ENCODE data around the gene RNF133. TPM values are rescaled to one million over a fixed set of nuclear protein-coding genes. Genes with fewer than 3 reads are reported as not detected.

Gene RNF133
- total RNA-seq, 1 experiment from 2014 or later = 0.20 TPM

GRCh38 chr7:122738947-122739346 lies 40.0 kb upstream of the RNF133 start:
- ATAC-seq (no peak), DNase-seq (ENCODE audit: low read depth, low spot score) (no peak)
- Histone ChIP-seq H3K27ac (ENCODE audit: low read depth, low read length) (no peak overlapping the region), H3K36me3 (ENCODE audit: control insufficient read depth in 1 of 2, insufficient read depth in 2 of 2, low read length in 2 of 2) (no peaks in the 10 kb centered on the region), H2AFZ (ENCODE audit: low read depth, low read length, poor library complexity, severe bottlenecking) (no peak overlapping the region), H4K20me1 (ENCODE audit: insufficient read depth) (no peaks in the 10 kb centered on the region), H3K9ac (ENCODE audit: low read length) (no peak overlapping the region), H3K4me2 (ENCODE audit: low read length) (no peak overlapping the region), H3K4me1 (ENCODE audit: control insufficient read depth in 1 of 2, insufficient read depth in 2 of 2, low read length in 2 of 2) (no peaks in the 10 kb centered on the region), H3K9me3 (ENCODE audit: control insufficient read depth in 1 of 2, insufficient read depth in 1 of 2, low read depth in 1 of 2, low read length in 2 of 2) (no peaks in the 10 kb centered on the region), H3K27me3 (ENCODE audit: insufficient read depth, low read length) (no peaks in the 10 kb centered on the region), H3K4me3 (replicated peaks in 1 of 2; ENCODE audit: low read depth in 1 of 2, low read length in 2 of 2) (no peak overlapping the region), H3K79me2 (ENCODE audit: insufficient read depth, low read length) (no peaks in the 10 kb centered on the region), H3K9me2 (ENCODE audit: insufficient read depth) (no peaks in the 10 kb centered on the region)
- TF ChIP-seq ATF3 (IDR thresholded peaks at IDR 0.05) = no peak
- TF ChIP-seq CBX3 (IDR thresholded peaks at IDR 0.05; ENCODE audit: low read depth) = no peak
- TF ChIP-seq SIN3A (IDR thresholded peaks at IDR 0.05; ENCODE audit: low read depth) = no peak
- TF ChIP-seq TCF7L2 (IDR thresholded peaks at IDR 0.05; ENCODE audit: borderline replicate concordance, extremely low read depth, insufficient read depth, insufficient read length) = no peak
- TF ChIP-seq ZBTB33 (IDR thresholded peaks at IDR 0.05; ENCODE audit: extremely low read depth, insufficient replicate concordance, low read length) = no peak
- no peak for TF ChIP-seq YY1 (IDR thresholded peaks at IDR 0.05; ENCODE audit: extremely low read depth, insufficient replicate concordance, low read depth, low read length)
- TF ChIP-seq EZH2phosphoT487 (IDR thresholded peaks at IDR 0.05; ENCODE audit: borderline replicate concordance) = no peak
- TF ChIP-seq RAD21 (IDR thresholded peaks at IDR 0.05; ENCODE audit: low read depth) = no peak
- no peak for TF ChIP-seq CTCF (IDR thresholded peaks at IDR 0.05 in 2 of 3, conservative IDR thresholded peaks at IDR 0.05 in 1 of 3; ENCODE audit: borderline replicate concordance in 1 of 3, insufficient read depth in 1 of 3, low read depth in 2 of 3, low read length in 2 of 3)
- no peak for TF ChIP-seq FOSL1 (IDR thresholded peaks at IDR 0.05; ENCODE audit: low read depth)
- TF ChIP-seq ELF1 (IDR thresholded peaks at IDR 0.05; ENCODE audit: borderline replicate concordance, low read depth) = no peak
- TF ChIP-seq SRF (IDR thresholded peaks at IDR 0.05; ENCODE audit: low read depth) = no peak
- no peak for TF ChIP-seq ZNF274 (IDR thresholded peaks at IDR 0.05; ENCODE audit: low read depth, low read length)
- no peak for TF ChIP-seq POLR2A (IDR thresholded peaks at IDR 0.05; ENCODE audit: borderline replicate concordance, extremely low read depth, insufficient read depth, insufficient read length)
- TF ChIP-seq POLR2AphosphoS5 (IDR thresholded peaks at IDR 0.05; ENCODE audit: low read depth, low read length) = no peak
- no peak for TF ChIP-seq EGR1 (IDR thresholded peaks at IDR 0.05; ENCODE audit: low read depth)
- TF ChIP-seq CEBPB (IDR thresholded peaks at IDR 0.05; ENCODE audit: low read depth) = no peak
- intact Hi-C loops (cut with micrococcal nuclease) = no loop called here
- ChIA-PET POLR2A (interaction anchor here (0.7 kb wide), 1 partner anchor 90 kb away, joined by 3 read pairs; no protein-coding TSS in a partner anchor), CTCF (no interaction called here), RAD21 (ENCODE audit: low non-redundant PET in 1 of 2, low total read pairs in 2 of 2, uncharacterized antibody in 2 of 2, unreplicated experiment in 2 of 2) (no interaction called here)
- no TSS peak for BruUV-seq (replicated peaks)

Measured in HCT116 (cell line).